HG03439 (cell line): ENCODE data around the gene DLG2.
"Not testable (repeated sequence)": the region's sequence is repeated elsewhere in the genome, so short reads cannot be mapped to it uniquely, and the experiment has no call there.

ENCODE experiments used
- ATAC-seq: cut with Tn5 transposase; IDR thresholded peaks from one replicate; pipeline ENCODE4 v1.9.1; 2021; ENCODE audit warnings: mild to moderate bottlenecking, moderate library complexity; ENCODE audit not compliant: unreplicated experiment

The DLG2 gene

GRCh38 chr11:84339796-84340195, 1287.3 kb downstream of the DLG2 start:
- ATAC-seq, result no peak

- no peak for ATAC-seq
Measured at GRCh38 chr11:84333221-84333620, 1293.9 kb downstream of the DLG2 start.

- no peak for ATAC-seq
Measured at GRCh38 chr11:84322211-84322610, 1304.9 kb downstream of the DLG2 start.

GRCh38 chr11:84319863-84320262, 1307.3 kb downstream of the DLG2 start:
- ATAC-seq, result no peak

GRCh38 chr11:84316866-84317555, 1310.1 kb downstream of the DLG2 start:
- ATAC-seq, result no peak

- no peak for ATAC-seq
Measured at GRCh38 chr11:84313830-84314359, 1313.2 kb downstream of the DLG2 start.

GRCh38 chr11:84310268-84310667, 1316.9 kb downstream of the DLG2 start:
- ATAC-seq, result no peak

- ATAC-seq, result not testable (repeated sequence)
Measured at GRCh38 chr11:84308491-84308890, 1318.7 kb downstream of the DLG2 start.

- ATAC-seq, result no peak
Measured at GRCh38 chr11:84300092-84300491, 1327.1 kb downstream of the DLG2 start.

GRCh38 chr11:84297570-84297969, 1329.6 kb downstream of the DLG2 start:
- no peak for ATAC-seq

- ATAC-seq, result no peak
Measured at GRCh38 chr11:84295815-84296214, 1331.3 kb downstream of the DLG2 start.

GRCh38 chr11:84292955-84293354, 1334.2 kb downstream of the DLG2 start:
- no peak for ATAC-seq

- ATAC-seq, result no peak
Measured at GRCh38 chr11:84292006-84292405, 1335.1 kb downstream of the DLG2 start.

GRCh38 chr11:84290647-84291046, 1336.5 kb downstream of the DLG2 start:
- ATAC-seq, result no peak

GRCh38 chr11:84289381-84289906, 1337.7 kb downstream of the DLG2 start:
- ATAC-seq, result peak; percentile 98

- ATAC-seq, result no peak
Measured at GRCh38 chr11:84273541-84273940, 1353.6 kb downstream of the DLG2 start.

- no peak for ATAC-seq
Measured at GRCh38 chr11:84270466-84270865, 1356.7 kb downstream of the DLG2 start.

- ATAC-seq, result no peak
Measured at GRCh38 chr11:84264066-84264465, 1363.1 kb downstream of the DLG2 start.

GRCh38 chr11:84261707-84262106, 1365.4 kb downstream of the DLG2 start:
- no peak for ATAC-seq

- ATAC-seq, result no peak
Measured at GRCh38 chr11:84260862-84261261, 1366.3 kb downstream of the DLG2 start.

GRCh38 chr11:84256618-84257017, 1370.5 kb downstream of the DLG2 start:
- no peak for ATAC-seq

GRCh38 chr11:84255483-84255882, 1371.7 kb downstream of the DLG2 start:
- ATAC-seq, result no peak
